T-helper 1 cell treated with Interleukin-12 subunit alpha and Interleukin-12 subunit beta and Interleukin-4 antibody, amounts not matched to agents 30 μg/mL and 1 μg/mL, for 36 hours (primary cell): ENCODE results near the gene HGS.

Experiments
- H3K27ac Mint-ChIP-seq: one replicate; pipeline ENCODE4 v1.8.0; 2021; ENCODE audit warnings: mild to moderate bottlenecking, mixed read lengths
- H3K27me3 Mint-ChIP-seq: one replicate; pipeline ENCODE4 v1.8.0; 2021; ENCODE audit warnings: low read depth, mixed read lengths
- H3K36me3 Mint-ChIP-seq: one replicate; pipeline ENCODE4 v1.8.0; 2021; ENCODE audit warnings: low read depth, mixed read lengths
- H3K4me1 Mint-ChIP-seq: one replicate; pipeline ENCODE4 v1.8.0; 2021; ENCODE audit warnings: low read depth, mixed read lengths
- H3K4me3 Mint-ChIP-seq: one replicate; pipeline ENCODE4 v1.8.0; 2021; ENCODE audit warnings: mild to moderate bottlenecking, moderate library complexity, mixed read lengths
- H3K9me3 Mint-ChIP-seq: one replicate; pipeline ENCODE4 v1.8.0; 2021; ENCODE audit warnings: mixed read lengths

The HGS gene

GRCh38 chr17:81687770-81688541 is 4.1 kb downstream of the HGS start:
- Mint-ChIP-seq H3K27me3 (no peaks in the 10 kb centered on the region), H3K4me1 (peaks cover 13% of the 10 kb centered on the region), H3K4me3 (no peak overlapping the region), H3K27ac (no peak overlapping the region), H3K9me3 (no peaks in the 10 kb centered on the region), H3K36me3 (peaks cover 36% of the 10 kb centered on the region)

- H3K9me3 Mint-ChIP-seq: no peaks in the 10 kb centered on the region
- peaks cover 35% of the 10 kb centered on the region for H3K36me3 Mint-ChIP-seq
- H3K27ac Mint-ChIP-seq: no peak overlapping the region
- H3K27me3 Mint-ChIP-seq: no peaks in the 10 kb centered on the region
- H3K4me1 Mint-ChIP-seq: peaks cover 11% of the 10 kb centered on the region
- H3K4me3 Mint-ChIP-seq: no peak overlapping the region
These were observed 4.8 kb downstream of the HGS start for GRCh38 chr17:81688616-81689015.

- peaks cover 2% of the 10 kb centered on the region for H3K4me1 Mint-ChIP-seq
- no peaks in the 10 kb centered on the region for H3K9me3 Mint-ChIP-seq
- no peaks in the 10 kb centered on the region for H3K27me3 Mint-ChIP-seq
- no peak overlapping the region for H3K27ac Mint-ChIP-seq
- no peak overlapping the region for H3K4me3 Mint-ChIP-seq
- peaks cover 30% of the 10 kb centered on the region for H3K36me3 Mint-ChIP-seq
These were observed 6.3 kb downstream of the HGS start for GRCh38 chr17:81690066-81690465.

- no peaks in the 10 kb centered on the region for H3K27me3 Mint-ChIP-seq
- peaks cover 2% of the 10 kb centered on the region for H3K4me1 Mint-ChIP-seq
- no peak overlapping the region for H3K4me3 Mint-ChIP-seq
- peaks cover 26% of the 10 kb centered on the region for H3K36me3 Mint-ChIP-seq
- H3K9me3 Mint-ChIP-seq: no peaks in the 10 kb centered on the region
- no peak overlapping the region for H3K27ac Mint-ChIP-seq
These were observed 6.7 kb downstream of the HGS start for GRCh38 chr17:81690549-81690948.

- Mint-ChIP-seq H3K36me3 (peaks cover 23% of the 10 kb centered on the region), H3K27me3 (no peaks in the 10 kb centered on the region), H3K9me3 (no peaks in the 10 kb centered on the region), H3K27ac (no peak overlapping the region), H3K4me1 (peaks cover 2% of the 10 kb centered on the region), H3K4me3 (no peak overlapping the region)
These were observed 7.4 kb downstream of the HGS start for GRCh38 chr17:81691196-81691595.

- H3K9me3 Mint-ChIP-seq: no peaks in the 10 kb centered on the region
- no peaks in the 10 kb centered on the region for H3K27me3 Mint-ChIP-seq
- no peak overlapping the region for H3K4me3 Mint-ChIP-seq
- H3K36me3 Mint-ChIP-seq: peaks cover 21% of the 10 kb centered on the region
- H3K27ac Mint-ChIP-seq: no peak overlapping the region
- peaks cover 2% of the 10 kb centered on the region for H3K4me1 Mint-ChIP-seq
These were observed 7.8 kb downstream of the HGS start for GRCh38 chr17:81691608-81692007.

GRCh38 chr17:81693509-81694210 is 9.8 kb downstream of the HGS start:
- Mint-ChIP-seq H3K27me3 (no peaks in the 10 kb centered on the region), H3K36me3 (peaks cover 21% of the 10 kb centered on the region), H3K27ac (no peak overlapping the region), H3K4me1 (no peaks in the 10 kb centered on the region), H3K4me3 (no peak overlapping the region), H3K9me3 (no peaks in the 10 kb centered on the region)

- Mint-ChIP-seq H3K36me3 (peaks cover 15% of the 10 kb centered on the region), H3K4me1 (no peaks in the 10 kb centered on the region), H3K27ac (no peak overlapping the region), H3K27me3 (no peaks in the 10 kb centered on the region), H3K4me3 (no peak overlapping the region), H3K9me3 (no peaks in the 10 kb centered on the region)
These were observed 11.0 kb downstream of the HGS start for GRCh38 chr17:81694810-81695209.

GRCh38 chr17:81695211-81695610 is 11.4 kb downstream of the HGS start:
- Mint-ChIP-seq H3K27ac (no peak overlapping the region), H3K4me3 (no peak overlapping the region), H3K4me1 (no peaks in the 10 kb centered on the region), H3K36me3 (peaks cover 15% of the 10 kb centered on the region), H3K27me3 (no peaks in the 10 kb centered on the region), H3K9me3 (no peaks in the 10 kb centered on the region)

- Mint-ChIP-seq H3K4me3 (no peak overlapping the region), H3K27ac (no peak overlapping the region), H3K36me3 (peaks cover 17% of the 10 kb centered on the region), H3K9me3 (no peaks in the 10 kb centered on the region), H3K27me3 (no peaks in the 10 kb centered on the region), H3K4me1 (peaks cover under 1% of the 10 kb centered on the region)
These were observed 12.0 kb downstream of the HGS start for GRCh38 chr17:81695801-81696200.

- Mint-ChIP-seq H3K36me3 (peaks cover 19% of the 10 kb centered on the region), H3K27me3 (no peaks in the 10 kb centered on the region), H3K4me3 (no peak overlapping the region), H3K4me1 (peaks cover 4% of the 10 kb centered on the region), H3K27ac (no peak overlapping the region), H3K9me3 (no peaks in the 10 kb centered on the region)
These were observed 12.6 kb downstream of the HGS start for GRCh38 chr17:81696218-81696941.

GRCh38 chr17:81697261-81698044 is 13.6 kb downstream of the HGS start:
- no peak overlapping the region for H3K27ac Mint-ChIP-seq
- no peak overlapping the region for H3K4me3 Mint-ChIP-seq
- peaks cover 7% of the 10 kb centered on the region for H3K4me1 Mint-ChIP-seq
- H3K9me3 Mint-ChIP-seq: no peaks in the 10 kb centered on the region
- no peaks in the 10 kb centered on the region for H3K27me3 Mint-ChIP-seq
- H3K36me3 Mint-ChIP-seq: peaks cover 20% of the 10 kb centered on the region

- Mint-ChIP-seq H3K4me1 (peaks cover 12% of the 10 kb centered on the region), H3K27me3 (no peaks in the 10 kb centered on the region), H3K9me3 (no peaks in the 10 kb centered on the region), H3K36me3 (peaks cover 32% of the 10 kb centered on the region), H3K27ac (no peak overlapping the region), H3K4me3 (peak overlapping the region; percentile 90)
These were observed 16.8 kb downstream of the HGS start for GRCh38 chr17:81700353-81701287.
